NB4 (cell line): ENCODE measurements around the gene METRNL.

Experiments used
- POLR2A ChIP-seq: IDR thresholded peaks from 2 replicates; pipeline ENCODE4 v1.6.1; 2011; ENCODE audit warnings: mild to moderate bottlenecking; ENCODE audit not compliant: insufficient read length; ENCODE audit errors: extremely low read depth
- TF ChIP-seq, protein P1 (sequence below): IDR thresholded peaks from one replicate; pipeline ENCODE4 v1.5.1; 2012; ENCODE audit warnings: low read depth, low read length

- TF ChIP-seq, protein P1, sequence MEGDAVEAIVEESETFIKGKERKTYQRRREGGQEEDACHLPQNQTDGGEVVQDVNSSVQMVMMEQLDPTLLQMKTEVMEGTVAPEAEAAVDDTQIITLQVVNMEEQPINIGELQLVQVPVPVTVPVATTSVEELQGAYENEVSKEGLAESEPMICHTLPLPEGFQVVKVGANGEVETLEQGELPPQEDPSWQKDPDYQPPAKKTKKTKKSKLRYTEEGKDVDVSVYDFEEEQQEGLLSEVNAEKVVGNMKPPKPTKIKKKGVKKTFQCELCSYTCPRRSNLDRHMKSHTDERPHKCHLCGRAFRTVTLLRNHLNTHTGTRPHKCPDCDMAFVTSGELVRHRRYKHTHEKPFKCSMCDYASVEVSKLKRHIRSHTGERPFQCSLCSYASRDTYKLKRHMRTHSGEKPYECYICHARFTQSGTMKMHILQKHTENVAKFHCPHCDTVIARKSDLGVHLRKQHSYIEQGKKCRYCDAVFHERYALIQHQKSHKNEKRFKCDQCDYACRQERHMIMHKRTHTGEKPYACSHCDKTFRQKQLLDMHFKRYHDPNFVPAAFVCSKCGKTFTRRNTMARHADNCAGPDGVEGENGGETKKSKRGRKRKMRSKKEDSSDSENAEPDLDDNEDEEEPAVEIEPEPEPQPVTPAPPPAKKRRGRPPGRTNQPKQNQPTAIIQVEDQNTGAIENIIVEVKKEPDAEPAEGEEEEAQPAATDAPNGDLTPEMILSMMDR, result no peak
- no peak for TF ChIP-seq POLR2A
Observed at GRCh38 chr17:83074486-83075223, 4.8 kb upstream of the METRNL start.
